Measurements from ENCODE around the gene RGS14. TPM values are rescaled to one million over a fixed set of nuclear protein-coding genes. Genes with fewer than 3 reads are reported as not detected.
"Not testable (repeated sequence)": the region's sequence is repeated elsewhere in the genome, so short reads cannot be mapped to it uniquely, and the experiment has no call there.

The RGS14 gene
- total RNA-seq, 1 experiment from 2014 or later: 22.6 TPM

- H3K4me1 ChIP-seq (ENCODE audit: low read length); H3K9ac ChIP-seq (ENCODE audit: low read length); H3K9me3 ChIP-seq (ENCODE audit: low read length); H3K27me3 ChIP-seq (ENCODE audit: low read length); H4K20me1 ChIP-seq (ENCODE audit: insufficient read depth, low read depth, low read length); H3K4me3 ChIP-seq (ENCODE audit: low read length); DNase-seq; H3K27ac ChIP-seq (ENCODE audit: low read length); H3K36me3 ChIP-seq (ENCODE audit: insufficient read depth, low read length); H3K9me2 ChIP-seq (replicated peaks; ENCODE audit: insufficient read depth, low read length); H3K4me2 ChIP-seq (ENCODE audit: low read depth, low read length, poor library complexity, severe bottlenecking); H2AFZ ChIP-seq (ENCODE audit: low read length); H3K79me2 ChIP-seq (ENCODE audit: low read length): not testable (repeated sequence)
These were observed 62.7 kb downstream of the RGS14 start for GRCh38 chr5:177420472-177420871.

GRCh38 chr5:177421062-177421798, 63.5 kb downstream of the RGS14 start:
- Histone ChIP-seq H3K36me3 (ENCODE audit: insufficient read depth, low read length) (no peaks in the 10 kb centered on the region), H4K20me1 (ENCODE audit: insufficient read depth, low read depth, low read length) (no peaks in the 10 kb centered on the region), H3K27me3 (ENCODE audit: low read length) (no peaks in the 10 kb centered on the region), H3K79me2 (ENCODE audit: low read length) (no peaks in the 10 kb centered on the region), H3K9me3 (ENCODE audit: low read length) (no peaks in the 10 kb centered on the region), H3K4me3 (ENCODE audit: low read length) (no peak overlapping the region), H3K27ac (ENCODE audit: low read length) (no peak overlapping the region), H3K9me2 (replicated peaks; ENCODE audit: insufficient read depth, low read length) (no peaks in the 10 kb centered on the region), H2AFZ (ENCODE audit: low read length) (no peak overlapping the region), H3K4me2 (ENCODE audit: low read depth, low read length, poor library complexity, severe bottlenecking) (no peak overlapping the region), H3K4me1 (ENCODE audit: low read length) (peaks cover 9% of the 10 kb centered on the region), H3K9ac (ENCODE audit: low read length) (no peak overlapping the region)
- DNase-seq: no peak

Other genes with a start within 250 kb of the RGS14 start
- 70.9 and 76.5 TPM in 2 replicates for gene NSD1, start 224.2 kb upstream of the RGS14 start, total RNA-seq (2014; rRNA removed; shearing (Covaris generic); ENCODE audit: low replicate concordance)
- 11.4 and 30.2 TPM in 2 replicates for gene RAB24, start 54.2 kb upstream of the RGS14 start, total RNA-seq (2014; rRNA removed; shearing (Covaris generic); ENCODE audit: low replicate concordance)
- gene PRELID1, start 54.1 kb upstream of the RGS14 start, total RNA-seq (2014; rRNA removed; shearing (Covaris generic); ENCODE audit: low replicate concordance): 112 and 189 TPM in 2 replicates
- 12.6 and 18.3 TPM in 2 replicates for gene MXD3, start 46.0 kb upstream of the RGS14 start, total RNA-seq (2014; rRNA removed; shearing (Covaris generic); ENCODE audit: low replicate concordance)
- gene LMAN2, start 6.3 kb upstream of the RGS14 start, total RNA-seq (2014; rRNA removed; shearing (Covaris generic); ENCODE audit: low replicate concordance): 116 and 256 TPM in 2 replicates
- gene SLC34A1, start 26.5 kb downstream of the RGS14 start, total RNA-seq (2014; rRNA removed; shearing (Covaris generic); ENCODE audit: low replicate concordance): not detected in 2 replicates
- not detected in 2 replicates for gene PFN3, start 42.7 kb downstream of the RGS14 start, total RNA-seq (2014; rRNA removed; shearing (Covaris generic); ENCODE audit: low replicate concordance)
- gene F12, start 51.6 kb downstream of the RGS14 start, total RNA-seq (2014; rRNA removed; shearing (Covaris generic); ENCODE audit: low replicate concordance): 6.0 and 6.5 TPM in 2 replicates
- gene GRK6, start 68.8 kb downstream of the RGS14 start, total RNA-seq (2014; rRNA removed; shearing (Covaris generic); ENCODE audit: low replicate concordance): 45.5 and 79.1 TPM in 2 replicates
- gene PRR7, start 88.9 kb downstream of the RGS14 start, total RNA-seq (2014; rRNA removed; shearing (Covaris generic); ENCODE audit: low replicate concordance): 26.8 and 59.4 TPM in 2 replicates
- gene DBN1, start 115.7 kb downstream of the RGS14 start, total RNA-seq (2014; rRNA removed; shearing (Covaris generic); ENCODE audit: low replicate concordance): 29.1 and 72.7 TPM in 2 replicates
- 53.6 and 138 TPM in 2 replicates for gene PDLIM7, start 139.7 kb downstream of the RGS14 start, total RNA-seq (2014; rRNA removed; shearing (Covaris generic); ENCODE audit: low replicate concordance)
- 138 and 188 TPM in 2 replicates for gene DOK3, start 151.9 kb downstream of the RGS14 start, total RNA-seq (2014; rRNA removed; shearing (Covaris generic); ENCODE audit: low replicate concordance)
- 104 and 195 TPM in 2 replicates for gene DDX41, start 159.0 kb downstream of the RGS14 start, total RNA-seq (2014; rRNA removed; shearing (Covaris generic); ENCODE audit: low replicate concordance)
- 48.3 and 59.6 TPM in 2 replicates for gene FAM193B, start 196.6 kb downstream of the RGS14 start, total RNA-seq (2014; rRNA removed; shearing (Covaris generic); ENCODE audit: low replicate concordance)
- gene TMED9, start 234.3 kb downstream of the RGS14 start, total RNA-seq (2014; rRNA removed; shearing (Covaris generic); ENCODE audit: low replicate concordance): 33.2 and 69.3 TPM in 2 replicates
- 24.8 and 42.2 TPM in 2 replicates for gene B4GALT7, start 242.2 kb downstream of the RGS14 start, total RNA-seq (2014; rRNA removed; shearing (Covaris generic); ENCODE audit: low replicate concordance)

Data from Karpas-422 (cell line).